GM19328 (cell line): Measurements from ENCODE around the gene STX3.
"Not testable (repeated sequence)": the region's sequence is repeated elsewhere in the genome, so short reads cannot be mapped to it uniquely, and the experiment has no call there.

Source experiments
- ATAC-seq: cut with Tn5 transposase; IDR thresholded peaks from one replicate; pipeline ENCODE4 v1.9.1; 2021; ENCODE audit warnings: mild to moderate bottlenecking, moderate library complexity; ENCODE audit not compliant: unreplicated experiment

The STX3 gene

DNA sequence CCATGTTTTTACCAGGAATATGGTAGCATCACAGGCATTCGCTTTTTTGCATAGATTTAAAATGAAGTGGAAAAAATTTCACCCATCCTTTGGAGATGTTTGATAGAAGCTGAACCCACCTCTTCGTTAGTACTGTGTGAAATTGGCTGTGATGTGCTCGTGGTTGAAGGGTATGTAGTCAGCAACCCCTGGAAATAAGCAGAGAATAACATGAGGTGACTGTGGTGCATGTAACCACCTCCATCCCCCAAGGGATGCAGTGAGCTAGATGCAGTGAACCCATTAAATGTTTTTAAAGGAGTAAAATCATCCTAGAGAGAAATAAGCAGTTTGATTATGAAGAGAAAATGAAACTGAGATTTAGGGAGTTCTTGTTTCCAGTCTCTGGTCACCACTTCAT, 74.2 kb downstream of the STX3 start:
- ATAC-seq, result no peak

- ATAC-seq, result no peak
Observed at GRCh38 chr11:59833602-59834001, 78.4 kb downstream of the STX3 start.

DNA sequence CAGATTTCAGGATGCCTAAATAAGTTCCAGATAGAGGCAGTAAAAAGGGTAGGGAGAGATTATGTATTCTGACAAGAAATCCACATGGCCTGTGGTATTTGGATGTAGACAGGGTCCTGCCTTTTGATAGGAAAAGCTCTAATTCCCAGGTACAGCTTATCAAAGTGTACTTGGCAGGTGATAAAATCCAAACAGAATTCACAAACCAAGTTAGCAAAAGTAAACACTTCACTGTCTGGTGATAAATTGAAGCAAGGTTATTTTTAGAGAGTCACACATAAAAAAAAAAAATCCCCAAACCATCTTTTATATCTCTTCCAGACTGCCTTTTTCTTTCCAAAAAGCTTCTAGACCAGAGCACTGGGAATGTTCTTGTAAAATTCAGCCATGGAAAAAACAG, 84.4 kb downstream of the STX3 start:
- ATAC-seq, result no peak

GRCh38 chr11:59841514-59841913, 86.3 kb downstream of the STX3 start:
- ATAC-seq, result no peak

- ATAC-seq, result no peak
Observed at GRCh38 chr11:59842316-59842715, 87.1 kb downstream of the STX3 start.

GRCh38 chr11:59845399-59845798, 90.2 kb downstream of the STX3 start, which contains the start of gene CBLIF:
Gene CBLIF, minus strand, starts transcription at chr11:59845499. Its CDS starts 46 bp downstream, at chr11:59845453.
- no peak for ATAC-seq

GRCh38 chr11:59846556-59846955, 91.4 kb downstream of the STX3 start:
- ATAC-seq, result no peak

- ATAC-seq, result no peak
Observed at GRCh38 chr11:59847626-59848025, 92.5 kb downstream of the STX3 start.

GRCh38 chr11:59848439-59848838, 93.3 kb downstream of the STX3 start:
- ATAC-seq, result not testable (repeated sequence)

DNA sequence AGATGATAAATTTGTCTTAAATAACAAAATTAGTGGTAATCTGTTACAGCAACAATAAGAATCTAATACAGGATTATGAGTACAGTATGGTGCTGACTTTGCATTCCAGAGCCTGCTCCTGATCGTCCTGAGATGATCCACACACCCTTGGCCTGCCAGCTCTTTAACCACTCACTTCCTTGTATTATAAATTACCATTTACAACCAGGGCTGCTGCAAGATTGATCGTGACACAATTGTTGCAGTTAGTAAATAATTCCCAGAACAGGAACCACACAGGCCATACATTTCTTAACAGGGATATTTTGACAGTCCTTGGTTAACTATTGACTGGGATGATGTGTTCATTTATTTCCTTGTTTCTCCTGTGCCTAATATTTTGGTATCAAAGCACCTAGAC, 94.0 kb downstream of the STX3 start:
- no peak for ATAC-seq

GRCh38 chr11:59849551-59849950, 94.4 kb downstream of the STX3 start:
- not testable (repeated sequence) for ATAC-seq

DNA sequence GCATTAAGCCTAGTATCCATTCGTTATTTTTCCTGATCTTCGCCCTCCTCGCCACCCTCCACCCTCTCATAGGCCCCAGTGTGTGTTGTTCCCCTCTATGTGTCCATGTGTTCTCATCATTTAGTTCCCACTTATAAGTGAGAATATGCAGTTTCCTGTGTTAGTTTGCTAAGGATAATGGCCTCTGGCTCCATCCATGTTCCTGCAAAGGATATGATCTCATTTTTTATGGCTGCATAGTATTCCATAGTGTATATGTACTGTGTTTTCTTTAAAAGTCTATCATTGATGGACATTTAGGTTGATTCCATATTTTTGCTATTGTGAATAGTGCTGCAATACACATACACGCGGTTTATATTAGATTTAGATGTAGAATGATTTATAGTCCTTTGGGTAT, 96.2 kb downstream of the STX3 start:
- not testable (repeated sequence) for ATAC-seq

GRCh38 chr11:59854871-59855270, 99.7 kb downstream of the STX3 start:
- ATAC-seq, result no peak
